Coronary artery (tissue), 2 donors: ENCODE measurements around the gene KERA.
A peak's percentile ranks its signal among the peaks of the same experiment; 100 is the strongest.

Experiments used
- DNase-seq: peaks from one replicate; pipeline ENCODE4 v3.0.0-alpha.2; 2017; ENCODE audit warnings: low spot score
- H3K27ac ChIP-seq, 2 donors: fragments of 200-600 bp; sonication (generic); one replicate each; pipeline ENCODE4 v1.5.1; 2016 to 2019
- H3K4me3 ChIP-seq: fragments of 200-600 bp; sonication (generic); 2 replicates; pipeline ENCODE4 v1.5.1; 2016; ENCODE audit warnings: mild to moderate bottlenecking, moderate library complexity
- TF ChIP-seq, protein P1 (sequence below): fragments of 200-600 bp; sonication (generic); IDR thresholded peaks from one replicate; pipeline ENCODE4 v1.5.1; 2019; ENCODE audit warnings: antibody characterized with exemption

Gene KERA

GRCh38 chr12:91099836-91100235 is 42.0 kb upstream of the KERA start:
- H3K27ac ChIP-seq, result no peak overlapping the region
- TF ChIP-seq, protein P1, sequence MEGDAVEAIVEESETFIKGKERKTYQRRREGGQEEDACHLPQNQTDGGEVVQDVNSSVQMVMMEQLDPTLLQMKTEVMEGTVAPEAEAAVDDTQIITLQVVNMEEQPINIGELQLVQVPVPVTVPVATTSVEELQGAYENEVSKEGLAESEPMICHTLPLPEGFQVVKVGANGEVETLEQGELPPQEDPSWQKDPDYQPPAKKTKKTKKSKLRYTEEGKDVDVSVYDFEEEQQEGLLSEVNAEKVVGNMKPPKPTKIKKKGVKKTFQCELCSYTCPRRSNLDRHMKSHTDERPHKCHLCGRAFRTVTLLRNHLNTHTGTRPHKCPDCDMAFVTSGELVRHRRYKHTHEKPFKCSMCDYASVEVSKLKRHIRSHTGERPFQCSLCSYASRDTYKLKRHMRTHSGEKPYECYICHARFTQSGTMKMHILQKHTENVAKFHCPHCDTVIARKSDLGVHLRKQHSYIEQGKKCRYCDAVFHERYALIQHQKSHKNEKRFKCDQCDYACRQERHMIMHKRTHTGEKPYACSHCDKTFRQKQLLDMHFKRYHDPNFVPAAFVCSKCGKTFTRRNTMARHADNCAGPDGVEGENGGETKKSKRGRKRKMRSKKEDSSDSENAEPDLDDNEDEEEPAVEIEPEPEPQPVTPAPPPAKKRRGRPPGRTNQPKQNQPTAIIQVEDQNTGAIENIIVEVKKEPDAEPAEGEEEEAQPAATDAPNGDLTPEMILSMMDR, result no peak
- DNase-seq, result no peak

GRCh38 chr12:91099341-91099740 is 41.5 kb upstream of the KERA start:
- no peak overlapping the region for H3K4me3 ChIP-seq
- peak overlapping the region; percentile 3 to 67 for H3K27ac ChIP-seq
- no peak for DNase-seq
- TF ChIP-seq, protein P1, result no peak

More at GRCh38 chr12:91099836-91100235, 42.0 kb upstream of the KERA start:
- H3K4me3 ChIP-seq, result no peak overlapping the region

GRCh38 chr12:91098941-91099340 is 41.1 kb upstream of the KERA start:
- Histone ChIP-seq H3K27ac (peak overlapping the region; percentile 3 to 67), H3K4me3 (no peak overlapping the region)
- DNase-seq, result no peak
- TF ChIP-seq, protein P1, result no peak

DNA sequence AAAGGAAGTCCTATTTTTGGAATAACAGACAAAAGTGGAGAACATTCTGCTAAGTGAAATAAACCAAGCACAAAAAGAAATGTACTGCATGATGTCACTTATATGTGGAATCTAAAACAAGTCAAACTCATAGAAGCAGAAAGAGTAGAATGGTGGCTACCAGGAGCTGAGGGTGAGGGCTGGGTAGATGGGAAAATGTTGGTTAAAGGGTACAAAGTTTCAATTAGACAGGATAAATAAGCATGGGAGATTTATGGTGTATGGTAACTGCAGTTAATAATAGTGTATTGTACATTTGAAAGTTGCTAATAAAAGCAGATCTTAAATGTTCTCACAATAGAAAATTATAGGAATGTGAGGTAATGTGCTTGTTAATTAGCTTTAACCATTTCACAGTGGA is 40.6 kb upstream of the KERA start:
- no peak overlapping the region for H3K4me3 ChIP-seq
- peak overlapping the region in 1 of 2 donors; percentile 47 for H3K27ac ChIP-seq
- no peak for DNase-seq
- TF ChIP-seq, protein P1, result no peak

DNA sequence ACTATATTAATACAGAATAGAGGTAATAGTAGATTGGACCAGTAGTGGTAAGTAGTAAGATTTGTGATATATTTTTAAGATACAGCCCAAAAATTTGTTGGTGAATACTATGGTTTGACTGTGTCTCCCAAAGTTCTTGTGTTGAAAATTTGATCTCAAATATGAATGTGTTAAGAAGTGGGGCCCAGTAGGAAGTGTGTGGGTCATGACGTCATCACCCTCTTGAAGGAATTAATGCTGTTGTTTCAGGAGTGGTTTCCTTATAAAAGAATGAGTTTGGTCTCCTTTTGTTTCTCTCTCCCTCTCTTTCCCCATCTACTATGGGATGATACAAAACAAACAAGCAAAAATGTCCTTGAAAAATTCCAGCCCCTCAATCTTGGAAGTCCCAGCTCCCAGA is 37.1 kb upstream of the KERA start:
- DNase-seq, result no peak
- no peak overlapping the region for H3K4me3 ChIP-seq
- TF ChIP-seq, protein P1, result no peak
- no peak overlapping the region for H3K27ac ChIP-seq

- Histone ChIP-seq H3K27ac (no peak overlapping the region), H3K4me3 (peak overlapping the region; percentile 11)
- DNase-seq, result no peak
- TF ChIP-seq, protein P1, result no peak
Observed at GRCh38 chr12:91094032-91094662, 36.3 kb upstream of the KERA start.

DNA sequence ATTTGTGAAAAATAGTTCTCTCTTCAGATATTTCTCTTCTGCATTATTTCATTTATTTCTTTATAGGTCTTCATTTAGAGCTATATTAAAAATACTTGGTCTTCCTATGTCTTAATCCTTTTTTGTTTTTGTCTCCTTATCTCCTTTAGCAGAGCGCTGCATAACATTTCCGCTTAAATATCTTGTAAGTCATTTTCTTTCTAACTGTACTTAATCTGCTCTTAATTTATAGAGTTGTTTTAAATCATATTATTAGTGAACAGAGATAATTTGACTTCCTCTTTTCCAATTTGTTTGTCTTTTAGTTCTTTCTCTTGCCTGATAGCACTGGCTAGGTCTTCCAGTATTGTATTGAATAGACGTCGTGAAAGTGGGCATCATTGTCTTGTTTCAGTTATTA is 35.5 kb upstream of the KERA start:
- Histone ChIP-seq H3K27ac (no peak overlapping the region), H3K4me3 (peak overlapping the region; percentile 11)
- DNase-seq, result no peak
- TF ChIP-seq, protein P1, result no peak
